Heart left ventricle (tissue), 13 donors: ENCODE results near the gene TMEM30B.

Source experiments
- POLR2A ChIP-seq, 2 donors: fragments of 450-650 bp; IDR thresholded peaks; one replicate each; pipeline ENCODE4 v1.6.1; 2017; ENCODE audit warnings: antibody characterized with exemption in 2 of 2, mild to moderate bottlenecking in 2 of 2, moderate library complexity in 2 of 2
- TF ChIP-seq, protein P1 (sequence below), 12 donors: fragments of 200-600 bp; sonication (generic) in 4 of 12; IDR thresholded peaks; one replicate each; pipeline versions ENCODE4 v1.5.0 to v1.8.0; 2018 to 2022; ENCODE audit warnings: antibody characterized with exemption in 12 of 12, mild to moderate bottlenecking in 5 of 12
- donor health status: ischemic (EF 13 %, LVEDD 7.1; RV severe dilation, severe dysfunction).
- donor health status: DM: no; HTN: yes; CAD: no.
- donor health status: DM: no; HTN: no; CAD: no.
- donor health status: ischemic (EF 25% LVEDD 6.9; RV normal size, moderate dysfunction).
- donor health status: ischemic (EF 25% LVEDD 5.7; RV mildly dilated, moderate dysfunction).
- donor health status: ischemic (EF 35%, LVEDD 5.7; RV mildly dilated, moderate dysfunction).
- donor health status: nonischemic (EF 11% LVEDD 7.7; RV severe dilation, severe dysfunction).
- donor health status: DM: yes; HTN: yes; CAD: no.
- donor health status: PGD.
- donor health status: ischemic (EF 29% LVEDD 5.4; RV normal size, mild dysfunction).
- donor health status: nonischemic (EF 23%, LVEDD 6.1; RV moderate dilation, normal function).

DNA sequence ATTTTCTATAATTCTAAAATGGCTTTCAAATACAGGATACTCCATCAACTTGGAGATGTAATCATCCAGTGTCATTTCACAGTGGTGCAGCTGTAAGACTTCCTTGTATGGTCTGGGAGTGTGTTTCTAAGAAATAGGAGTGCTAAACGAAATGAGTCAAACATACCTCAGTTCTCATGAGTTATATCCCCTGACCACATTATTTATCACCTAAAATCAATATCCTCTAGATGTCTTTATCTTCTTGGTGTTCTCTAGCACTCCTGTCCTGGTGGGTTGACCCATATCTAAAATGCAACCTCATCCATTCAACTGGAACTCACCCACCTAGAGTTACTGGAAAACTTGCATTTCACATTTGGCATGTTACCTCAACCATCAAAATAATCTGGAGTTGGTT is 33.2 kb downstream of the TMEM30B start:
- TF ChIP-seq, protein P1, sequence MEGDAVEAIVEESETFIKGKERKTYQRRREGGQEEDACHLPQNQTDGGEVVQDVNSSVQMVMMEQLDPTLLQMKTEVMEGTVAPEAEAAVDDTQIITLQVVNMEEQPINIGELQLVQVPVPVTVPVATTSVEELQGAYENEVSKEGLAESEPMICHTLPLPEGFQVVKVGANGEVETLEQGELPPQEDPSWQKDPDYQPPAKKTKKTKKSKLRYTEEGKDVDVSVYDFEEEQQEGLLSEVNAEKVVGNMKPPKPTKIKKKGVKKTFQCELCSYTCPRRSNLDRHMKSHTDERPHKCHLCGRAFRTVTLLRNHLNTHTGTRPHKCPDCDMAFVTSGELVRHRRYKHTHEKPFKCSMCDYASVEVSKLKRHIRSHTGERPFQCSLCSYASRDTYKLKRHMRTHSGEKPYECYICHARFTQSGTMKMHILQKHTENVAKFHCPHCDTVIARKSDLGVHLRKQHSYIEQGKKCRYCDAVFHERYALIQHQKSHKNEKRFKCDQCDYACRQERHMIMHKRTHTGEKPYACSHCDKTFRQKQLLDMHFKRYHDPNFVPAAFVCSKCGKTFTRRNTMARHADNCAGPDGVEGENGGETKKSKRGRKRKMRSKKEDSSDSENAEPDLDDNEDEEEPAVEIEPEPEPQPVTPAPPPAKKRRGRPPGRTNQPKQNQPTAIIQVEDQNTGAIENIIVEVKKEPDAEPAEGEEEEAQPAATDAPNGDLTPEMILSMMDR (IDR thresholded peaks at IDR 0.05) = no peak
- no peak for TF ChIP-seq POLR2A (IDR thresholded peaks at IDR 0.05)
